Endothelial cell of umbilical vein (primary cell): ENCODE measurements around the gene SLC39A11. TPM values are rescaled to one million over a fixed set of nuclear protein-coding genes. Genes with fewer than 3 reads are reported as not detected.

ENCODE experiments used
- BruUV-seq: library from RNA; stranded (reverse); fragments of 400-500 nt; replicated peaks from 2 replicates; lab custom pipeline; 2021; lab: Mats Ljungman, UMichigan
- CTCF ChIA-PET: fragments of 300-600, 350-600 bp; sonication (Branson Sonifier 250); formaldehyde crosslinking; loops from one replicate; lab custom pipeline; 2021; ENCODE audit warnings: antibody characterized with exemption, inconsistent platforms; lab: Charles Lee
- POLR2A ChIA-PET: fragments of 300-600, 350-600 bp; sonication (Branson Sonifier 250); formaldehyde crosslinking; loops from one replicate; lab custom pipeline; 2021; ENCODE audit warnings: antibody characterized with exemption, inconsistent platforms; lab: Charles Lee
- DNase-seq: peaks from one replicate; pipeline ENCODE4 v3.0.0-alpha.2; 2011; ENCODE audit warnings: low read depth, low spot score
- FAIRE-seq: peaks from 2 replicates; lab custom pipeline; 2011; peaks lifted over from hg19 to GRCh38; lab: Jason Lieb, UNC
- H2AFZ ChIP-seq: 2 replicates; pipeline ENCODE4 v1.6.0; 2012; ENCODE audit warnings: low read depth, low read length, control low read depth, inconsistent platforms
- H3K27ac ChIP-seq: 2 replicates; pipeline ENCODE4 v1.5.1; 2011; ENCODE audit warnings: low read depth, mild to moderate bottlenecking, control low read depth, low read length, moderate library complexity; ENCODE audit not compliant: insufficient read depth
- H3K27me3 ChIP-seq, 2 experiments: 2 replicates each; pipeline versions ENCODE4 v1.6.0 to v1.6.1; 2011; ENCODE audit warnings: low read length in 2 of 2, mixed read lengths in 1 of 2; ENCODE audit not compliant: control insufficient read depth in 2 of 2, insufficient read depth in 2 of 2
- H3K36me3 ChIP-seq, 2 experiments: 2 replicates in 1 of 2; 3 replicates in 1 of 2; pipeline ENCODE4 v1.5.1; 2011; ENCODE audit warnings: low read length in 2 of 2, mild to moderate bottlenecking in 1 of 2, moderate library complexity in 1 of 2; ENCODE audit not compliant: control insufficient read depth in 2 of 2, insufficient read depth in 2 of 2; ENCODE audit errors: extremely low read depth in 1 of 2
- H3K4me1 ChIP-seq: 3 replicates; pipeline ENCODE4 v1.5.1; 2011; ENCODE audit warnings: mild to moderate bottlenecking, low read length; ENCODE audit not compliant: control insufficient read depth, insufficient read depth; ENCODE audit errors: extremely low read depth
- H3K4me2 ChIP-seq: 2 replicates; pipeline ENCODE4 v1.6.1; 2011; ENCODE audit warnings: low read length, control low read depth, mixed read lengths; ENCODE audit not compliant: insufficient read depth
- H3K4me3 ChIP-seq, 3 experiments: fragments of 200-600 bp in 1 of 3; sonication (generic), shearing (Covaris generic) in 1 of 3; replicated peaks in 1 of 3; 2 replicates each; pipeline ENCODE4 v1.5.1; 2011 to 2016; ENCODE audit warnings: control low read depth in 3 of 3, low read length in 3 of 3, mild to moderate bottlenecking in 2 of 3, inconsistent platforms in 1 of 3, low read depth in 1 of 3, moderate library complexity in 1 of 3; ENCODE audit not compliant: insufficient read depth in 1 of 3
- H3K79me2 ChIP-seq: 2 replicates; pipeline ENCODE4 v1.6.0; 2012; ENCODE audit warnings: low read length, inconsistent platforms; ENCODE audit not compliant: control insufficient read depth, insufficient read depth
- H3K9ac ChIP-seq: replicated peaks from 2 replicates; pipeline ENCODE3; 2011; ENCODE audit warnings: low read length, control low read depth; ENCODE audit not compliant: insufficient read depth; ENCODE audit errors: extremely low read depth
- H3K9me1 ChIP-seq: replicated peaks from 3 replicates; pipeline ENCODE4 v1.6.0; 2011; ENCODE audit warnings: mild to moderate bottlenecking, low read length; ENCODE audit not compliant: control insufficient read depth, insufficient read depth; ENCODE audit errors: extremely low read depth
- H3K9me3 ChIP-seq: replicated peaks from 2 replicates; pipeline ENCODE4 v1.5.1; 2012; ENCODE audit warnings: low read length, inconsistent platforms; ENCODE audit not compliant: control insufficient read depth, insufficient read depth
- H4K20me1 ChIP-seq: replicated peaks from 2 replicates; pipeline ENCODE3; 2011; ENCODE audit warnings: mild to moderate bottlenecking, low read length; ENCODE audit not compliant: control insufficient read depth, insufficient read depth; ENCODE audit errors: extremely low read depth
- EZH2 ChIP-seq: IDR thresholded peaks from 2 replicates; pipeline ENCODE4 v1.6.1; 2012; ENCODE audit warnings: borderline replicate concordance, low read depth, mild to moderate bottlenecking, moderate library complexity, low read length, inconsistent platforms; ENCODE audit not compliant: severe bottlenecking
- FOS ChIP-seq: IDR thresholded peaks from 2 replicates; pipeline ENCODE4 v1.6.1; 2011; ENCODE audit warnings: mild to moderate bottlenecking, low read length, moderate library complexity, borderline replicate concordance; ENCODE audit not compliant: insufficient read depth
- GATA2 ChIP-seq: IDR thresholded peaks from 2 replicates; pipeline ENCODE4 v1.7.0; 2011; ENCODE audit warnings: low read depth, mild to moderate bottlenecking, moderate library complexity, mixed read lengths, low read length; ENCODE audit not compliant: insufficient read length, insufficient read depth
- JUN ChIP-seq: IDR thresholded peaks from 2 replicates; pipeline ENCODE4 v1.6.1; 2011; ENCODE audit warnings: borderline replicate concordance, low read depth; ENCODE audit not compliant: insufficient read length, insufficient read depth
- MAX ChIP-seq: IDR thresholded peaks from 2 replicates; pipeline ENCODE4 v1.6.1; 2011; ENCODE audit not compliant: insufficient read depth, insufficient read length
- MYC ChIP-seq: IDR thresholded peaks from one replicate; pipeline ENCODE4 v1.6.1; 2011; ENCODE audit warnings: mild to moderate bottlenecking, low read depth, low read length
- POLR2A ChIP-seq: IDR thresholded peaks from 2 replicates; pipeline ENCODE4 v1.6.1; 2012; ENCODE audit warnings: low read depth, mild to moderate bottlenecking, control low read depth, low read length
- POLR2AphosphoS5 ChIP-seq: IDR thresholded peaks from 2 replicates; pipeline ENCODE4 v1.6.1; 2012; ENCODE audit warnings: low read depth, mild to moderate bottlenecking, control low read depth, low read length, moderate library complexity; ENCODE audit not compliant: insufficient read depth
- dilution Hi-C: fragments of 300-500 bp; cut with MboI; formaldehyde crosslinking; loops from one replicate; pipeline ENCODE4 v1.15.0; 2019; ENCODE audit warnings: low sequenced_read_pairs; ENCODE audit not compliant: extremely low pct_ligation_motif_present
- intact Hi-C: fragments of 100-400 bp; cut with micrococcal nuclease; formaldehyde crosslinking; loops from one replicate; pipeline ENCODE4 v1.10.0; 2022
- polyA plus RNA-seq, 4 experiments: library from polyadenylated mRNA; depleted of rRNA in 3 of 4; stranded (reverse) in 3 of 4; unstranded in 1 of 4; fragments of >200 nt; gene quantifications; 2 replicates each; pipeline versions ENCODE4 v1.2.1 to v1.2.3, GENCODE V29; 2011 to 2012; ENCODE audit warnings: missing spikeins in 1 of 4
- total RNA-seq: library from RNA; stranded (reverse); gene quantifications from 2 replicates; pipeline ENCODE4 v1.2.3, GENCODE V29; 2021
- TF ChIP-seq, protein P1 (sequence below), 2 donors: IDR thresholded peaks; 1 replicate in 1 of 2; 2 replicates in 1 of 2; pipeline ENCODE4 v1.5.1; 2011; ENCODE audit warnings: low read length in 2 of 2, mild to moderate bottlenecking in 2 of 2, moderate library complexity in 2 of 2, control low read depth in 1 of 2, inconsistent platforms in 1 of 2, low read depth in 1 of 2; ENCODE audit not compliant: insufficient read depth in 1 of 2; ENCODE audit errors: extremely low read depth in 1 of 2

SLC39A11 gene
- total and polyA plus RNA-seq, 2 donors (not counting 3 experiments of a cell fraction or from before 2014, with no cell fraction given): 8.1 to 11.9 TPM

DNA sequence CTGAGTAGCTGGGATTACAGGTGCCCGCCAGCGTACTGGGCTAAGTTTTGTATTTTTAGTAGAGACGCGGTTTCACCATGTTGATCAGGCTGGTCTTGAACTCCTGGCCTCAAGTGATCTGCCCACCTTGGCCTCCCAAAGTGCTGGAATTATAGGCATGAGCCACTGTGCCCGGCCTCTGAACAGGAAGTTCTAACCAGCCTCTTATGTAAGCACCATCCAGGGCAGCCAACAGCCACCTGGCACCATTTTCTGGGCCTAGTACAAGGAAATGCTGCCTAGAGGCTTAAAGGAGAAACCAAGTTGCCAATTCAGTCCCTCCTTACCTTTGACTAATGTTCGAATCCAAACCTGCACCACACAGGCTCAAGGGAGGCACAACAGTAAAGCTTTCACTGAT lies 8.5 kb upstream of the SLC39A11 start:
- no peak overlapping the region for H3K27ac ChIP-seq
- H3K9me3 ChIP-seq: no peaks in the 10 kb centered on the region
- no peaks in the 10 kb centered on the region for H3K4me1 ChIP-seq
- no TSS peak for BruUV-seq
- H2AFZ ChIP-seq: no peak overlapping the region
- FAIRE-seq (no peak), DNase-seq (no peak)
- POLR2A ChIA-PET: no interaction called here
- dilution Hi-C loops: no loop called here
- H3K4me3 ChIP-seq: no peak overlapping the region
- no peak overlapping the region for H3K9ac ChIP-seq
- no peaks in the 10 kb centered on the region for H3K36me3 ChIP-seq
- intact Hi-C loops: no loop called here
- CTCF ChIA-PET: no interaction called here
- no peak for TF ChIP-seq FOS
- no peak for TF ChIP-seq MYC
- TF ChIP-seq, protein P1, sequence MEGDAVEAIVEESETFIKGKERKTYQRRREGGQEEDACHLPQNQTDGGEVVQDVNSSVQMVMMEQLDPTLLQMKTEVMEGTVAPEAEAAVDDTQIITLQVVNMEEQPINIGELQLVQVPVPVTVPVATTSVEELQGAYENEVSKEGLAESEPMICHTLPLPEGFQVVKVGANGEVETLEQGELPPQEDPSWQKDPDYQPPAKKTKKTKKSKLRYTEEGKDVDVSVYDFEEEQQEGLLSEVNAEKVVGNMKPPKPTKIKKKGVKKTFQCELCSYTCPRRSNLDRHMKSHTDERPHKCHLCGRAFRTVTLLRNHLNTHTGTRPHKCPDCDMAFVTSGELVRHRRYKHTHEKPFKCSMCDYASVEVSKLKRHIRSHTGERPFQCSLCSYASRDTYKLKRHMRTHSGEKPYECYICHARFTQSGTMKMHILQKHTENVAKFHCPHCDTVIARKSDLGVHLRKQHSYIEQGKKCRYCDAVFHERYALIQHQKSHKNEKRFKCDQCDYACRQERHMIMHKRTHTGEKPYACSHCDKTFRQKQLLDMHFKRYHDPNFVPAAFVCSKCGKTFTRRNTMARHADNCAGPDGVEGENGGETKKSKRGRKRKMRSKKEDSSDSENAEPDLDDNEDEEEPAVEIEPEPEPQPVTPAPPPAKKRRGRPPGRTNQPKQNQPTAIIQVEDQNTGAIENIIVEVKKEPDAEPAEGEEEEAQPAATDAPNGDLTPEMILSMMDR (IDR thresholded peaks at IDR 0.05; ENCODE audit: extremely low read depth in 1 of 2, insufficient read depth in 1 of 2, low read depth in 1 of 2, low read length in 2 of 2): no peak
- TF ChIP-seq GATA2: no peak
- TF ChIP-seq POLR2A: no peak
- no peak for TF ChIP-seq MAX
- no peak for TF ChIP-seq POLR2AphosphoS5
- TF ChIP-seq JUN: no peak
- TF ChIP-seq EZH2: no peak
- no peaks in the 10 kb centered on the region for H3K79me2 ChIP-seq
- H4K20me1 ChIP-seq: no peaks in the 10 kb centered on the region
- no peak overlapping the region for H3K4me2 ChIP-seq
- no peaks in the 10 kb centered on the region for H3K9me1 ChIP-seq
- H3K27me3 ChIP-seq: peaks cover 0 to 3% of the 10 kb centered on the region in 2 experiments
